ENCODE measurements around the gene NUDT5. TPM values are rescaled to one million over a fixed set of nuclear protein-coding genes. Genes with fewer than 3 reads are reported as not detected.

NUDT5 gene
- total and polyA plus RNA-seq, 2 of the 13 experiments (the other 11 are each of a cell fraction or from before 2014, with no cell fraction given), result 79.6 to 134 TPM

- TF ChIP-seq HNRNPUL1 (IDR thresholded peaks at IDR 0.05; ENCODE audit: low read depth, low read length) (no peak), ZNF770 (CRISPR knock-in tag; IDR thresholded peaks at IDR 0.05) (no peak), ZMYM2 (CRISPR knock-in tag; IDR thresholded peaks at IDR 0.05) (no peak), SETDB1 (CRISPR knock-in tag; IDR thresholded peaks at IDR 0.05; ENCODE audit: borderline replicate concordance) (no peak), ZBTB20 (CRISPR knock-in tag; IDR thresholded peaks at IDR 0.05; ENCODE audit: borderline replicate concordance, low read depth) (0 out of 2 replicates have a peak, but pooled peaks have one; percentile 65), ZNF761 (CRISPR knock-in tag; conservative IDR thresholded peaks at IDR 0.05) (no peak), HMG20A (CRISPR knock-in tag; IDR thresholded peaks at IDR 0.05; ENCODE audit: borderline replicate concordance) (no peak), TRAFD1 (CRISPR knock-in tag; IDR thresholded peaks at IDR 0.05; ENCODE audit: borderline replicate concordance) (peak; percentile 94), DR1 (CRISPR knock-in tag; IDR thresholded peaks at IDR 0.05) (peak; percentile 18; the same call in 1 of the 2 replicates), ZNF891 (CRISPR knock-in tag; IDR thresholded peaks at IDR 0.05) (peak; percentile 55), MBNL3 (CRISPR knock-in tag; conservative IDR thresholded peaks at IDR 0.05) (no peak), FOSL1 (CRISPR knock-in tag; IDR thresholded peaks at IDR 0.05; ENCODE audit: borderline replicate concordance) (no peak), TCF7L2 (IDR thresholded peaks at IDR 0.05; ENCODE audit: low read depth, low read length) (no peak), BCL3 (CRISPR knock-in tag; IDR thresholded peaks at IDR 0.05) (no peak), ZNF562 (CRISPR knock-in tag; IDR thresholded peaks at IDR 0.05; ENCODE audit: borderline replicate concordance) (no peak), FOXO4 (CRISPR knock-in tag; conservative IDR thresholded peaks at IDR 0.05) (no peak), ZBTB26 (CRISPR knock-in tag; IDR thresholded peaks at IDR 0.05; ENCODE audit: borderline replicate concordance) (0 out of 2 replicates have a peak, but pooled peaks have one; percentile 23), CREB1 (IDR thresholded peaks at IDR 0.05) (no peak), CREB1 (CRISPR knock-in tag; IDR thresholded peaks at IDR 0.05) (peak; percentile 75), STAT5B (CRISPR knock-in tag; IDR thresholded peaks at IDR 0.05) (0 out of 2 replicates have a peak, but pooled peaks have one; percentile 20), ZMYM4 (CRISPR knock-in tag; IDR thresholded peaks at IDR 0.05) (peak; percentile 18; the same call in 1 of the 2 replicates)
Measured at GRCh38 chr10:12195603-12196506, at the start of gene NUDT5, which contains the start of gene CDC123 (continued).

All from HepG2 (cell line).